ENCODE results near the gene CEP120. TPM values are rescaled to one million over a fixed set of nuclear protein-coding genes. Genes with fewer than 3 reads are reported as not detected.

The CEP120 gene
- total and polyA plus RNA-seq, 10 donors, result 9.2 to 43.3 (median 29.5) TPM

DNA sequence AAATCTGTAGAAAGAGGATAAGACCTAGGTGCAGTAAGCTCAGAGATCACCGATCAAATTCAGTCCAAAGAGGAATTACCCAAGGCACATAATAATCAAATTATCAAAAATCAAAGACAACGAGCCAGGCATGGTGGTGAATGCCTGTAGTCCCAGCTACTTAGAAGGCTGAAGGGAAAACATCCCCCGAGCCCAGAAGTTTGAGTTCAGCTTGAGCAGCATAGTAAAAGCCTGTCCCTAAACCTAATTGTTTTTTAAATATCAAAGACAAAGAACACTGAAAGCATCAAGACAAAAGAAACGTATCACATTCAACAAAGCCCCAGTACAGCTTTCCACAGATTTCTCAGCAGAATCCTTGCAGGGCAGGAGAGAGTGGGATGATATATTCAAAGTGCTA lies 122.9 kb downstream of the CEP120 start:
- H3K4me1 ChIP-seq, result no peaks in the 10 kb centered on the region
- intact Hi-C loops (cut with DNase I; ENCODE audit: low total_unique reads), result no loop called here
- no peak overlapping the region for H3K4me3 ChIP-seq
- H3K9me3 ChIP-seq, result peaks cover 0 to 18% (median 10%) of the 10 kb centered on the region in 8 donors
- 84 to 91% (median 86%) methylated on average over 4 of the region's 4 CpGs for WGBS, 5 donors
- H3K36me3 ChIP-seq, result no peaks in the 10 kb centered on the region
- H3K27ac ChIP-seq, result no peak overlapping the region
- TF ChIP-seq, protein P1, sequence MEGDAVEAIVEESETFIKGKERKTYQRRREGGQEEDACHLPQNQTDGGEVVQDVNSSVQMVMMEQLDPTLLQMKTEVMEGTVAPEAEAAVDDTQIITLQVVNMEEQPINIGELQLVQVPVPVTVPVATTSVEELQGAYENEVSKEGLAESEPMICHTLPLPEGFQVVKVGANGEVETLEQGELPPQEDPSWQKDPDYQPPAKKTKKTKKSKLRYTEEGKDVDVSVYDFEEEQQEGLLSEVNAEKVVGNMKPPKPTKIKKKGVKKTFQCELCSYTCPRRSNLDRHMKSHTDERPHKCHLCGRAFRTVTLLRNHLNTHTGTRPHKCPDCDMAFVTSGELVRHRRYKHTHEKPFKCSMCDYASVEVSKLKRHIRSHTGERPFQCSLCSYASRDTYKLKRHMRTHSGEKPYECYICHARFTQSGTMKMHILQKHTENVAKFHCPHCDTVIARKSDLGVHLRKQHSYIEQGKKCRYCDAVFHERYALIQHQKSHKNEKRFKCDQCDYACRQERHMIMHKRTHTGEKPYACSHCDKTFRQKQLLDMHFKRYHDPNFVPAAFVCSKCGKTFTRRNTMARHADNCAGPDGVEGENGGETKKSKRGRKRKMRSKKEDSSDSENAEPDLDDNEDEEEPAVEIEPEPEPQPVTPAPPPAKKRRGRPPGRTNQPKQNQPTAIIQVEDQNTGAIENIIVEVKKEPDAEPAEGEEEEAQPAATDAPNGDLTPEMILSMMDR (IDR thresholded peaks at IDR 0.05 in 8 of 11, conservative IDR thresholded peaks at IDR 0.05 in 3 of 11), result no peak
- TF ChIP-seq POLR2AphosphoS5 (IDR thresholded peaks at IDR 0.05) (no peak), POLR2A (IDR thresholded peaks at IDR 0.05) (no peak)
- no peak for DNase-seq
- no peaks in the 10 kb centered on the region for H3K27me3 ChIP-seq (replicated peaks in 1 of 7)

DNA sequence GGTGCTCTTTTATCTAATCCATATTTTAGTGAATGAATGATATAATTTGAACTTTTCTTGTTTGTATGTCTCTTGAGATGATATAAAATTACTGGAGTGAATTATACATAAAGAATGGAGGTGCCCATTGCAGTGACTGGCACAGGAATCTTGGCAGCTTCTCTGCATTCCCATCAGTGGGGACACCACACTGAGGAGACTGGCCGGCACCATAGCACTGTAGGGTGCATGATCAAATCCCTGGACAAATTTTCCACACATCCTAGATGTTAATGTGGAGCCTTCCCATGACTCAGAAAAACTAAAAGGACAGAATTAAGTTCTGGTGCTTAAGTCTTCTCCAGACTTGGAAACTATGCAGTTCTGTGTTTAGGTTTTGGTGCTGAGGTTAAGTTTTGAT lies 124.1 kb downstream of the CEP120 start:
- Histone ChIP-seq H3K9me3 (peaks cover 0 to 18% (median 10%) of the 10 kb centered on the region in 8 donors), H3K4me3 (no peak overlapping the region), H3K4me1 (no peaks in the 10 kb centered on the region), H3K36me3 (no peaks in the 10 kb centered on the region), H3K27ac (no peak overlapping the region), H3K27me3 (replicated peaks in 1 of 7) (no peaks in the 10 kb centered on the region)
- intact Hi-C loops (cut with DNase I; ENCODE audit: low total_unique reads), result no loop called here
- DNase-seq, result no peak
- TF ChIP-seq POLR2AphosphoS5 (IDR thresholded peaks at IDR 0.05) (no peak), POLR2A (IDR thresholded peaks at IDR 0.05) (no peak)
- TF ChIP-seq, protein P1 (IDR thresholded peaks at IDR 0.05 in 8 of 11, conservative IDR thresholded peaks at IDR 0.05 in 3 of 11), result no peak
- WGBS, 5 donors, result 64 to 100% (median 96%) methylated on average over 1 of the region's 1 CpG

DNA sequence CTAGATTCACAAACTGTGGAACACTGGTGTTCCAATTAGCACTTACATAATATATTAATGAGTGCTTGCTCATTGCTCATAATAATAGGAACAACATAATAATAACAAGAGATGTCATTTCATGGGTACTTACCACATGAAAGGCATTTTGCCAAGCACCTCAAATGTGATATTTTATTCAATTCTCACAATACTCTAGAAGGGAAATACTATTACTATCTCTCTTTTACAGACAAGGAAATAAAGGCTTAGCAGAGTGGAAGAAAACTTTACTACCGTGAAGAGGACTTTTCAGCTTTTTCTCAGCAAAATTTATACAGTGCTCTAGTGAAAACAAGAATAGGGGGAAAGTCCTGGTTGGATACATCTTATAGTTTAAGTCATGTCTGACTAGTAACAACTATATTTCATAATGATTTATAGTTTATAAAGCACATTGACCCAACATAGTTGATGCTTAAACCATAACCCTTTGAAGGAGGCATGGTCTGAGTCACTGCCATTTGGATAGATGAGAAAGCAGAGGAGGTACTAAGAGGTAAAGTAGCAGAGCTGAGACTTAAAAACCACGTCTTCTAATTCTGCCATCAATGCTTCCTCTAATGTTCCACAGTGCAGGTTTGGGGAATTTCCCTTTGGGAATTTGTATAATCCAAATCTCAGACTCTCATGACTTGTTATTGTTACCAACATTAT lies 124.7 kb downstream of the CEP120 start:
- Histone ChIP-seq H3K27me3 (replicated peaks in 1 of 7) (no peaks in the 10 kb centered on the region), H3K4me3 (no peak overlapping the region), H3K27ac (no peak overlapping the region), H3K4me1 (no peaks in the 10 kb centered on the region), H3K36me3 (no peaks in the 10 kb centered on the region), H3K9me3 (peaks cover 0 to 18% (median 10%) of the 10 kb centered on the region in 8 donors)
- no peak for DNase-seq
- intact Hi-C loops (cut with DNase I; ENCODE audit: low total_unique reads), result no loop called here
- no peak for TF ChIP-seq POLR2AphosphoS5 (IDR thresholded peaks at IDR 0.05)
- TF ChIP-seq, protein P1 (IDR thresholded peaks at IDR 0.05 in 8 of 11, conservative IDR thresholded peaks at IDR 0.05 in 3 of 11), result no peak
- no peak for TF ChIP-seq POLR2A (IDR thresholded peaks at IDR 0.05)
- 61 to 73% (median 71%) methylated on average over 2 of the region's 2 CpGs for WGBS, 5 donors

DNA sequence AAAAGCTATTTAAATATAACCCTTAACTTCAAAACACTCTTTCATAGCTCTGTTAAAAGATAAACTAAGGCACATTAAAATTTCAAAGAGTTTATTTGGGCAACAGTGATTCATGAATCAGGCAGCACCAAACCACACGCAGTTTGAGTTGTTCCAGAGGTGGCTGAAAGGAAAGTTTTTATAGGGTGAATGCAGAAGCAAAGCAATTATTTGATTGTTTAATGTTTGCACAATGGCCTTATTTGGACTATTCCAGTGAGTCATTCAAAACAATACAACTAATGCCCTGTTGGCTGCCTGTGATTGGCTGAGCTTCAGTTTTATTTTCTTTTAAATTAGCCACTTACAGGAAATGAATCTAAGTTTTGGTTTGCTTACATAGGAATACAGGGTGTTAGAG lies 125.3 kb downstream of the CEP120 start:
- Histone ChIP-seq H3K4me1 (no peaks in the 10 kb centered on the region), H3K27ac (no peak overlapping the region)
- TF ChIP-seq, protein P1 (IDR thresholded peaks at IDR 0.05 in 8 of 11, conservative IDR thresholded peaks at IDR 0.05 in 3 of 11), result no peak
- TF ChIP-seq POLR2A (IDR thresholded peaks at IDR 0.05) (no peak), POLR2AphosphoS5 (IDR thresholded peaks at IDR 0.05) (no peak)

More for the DNA sequence above, 125.3 kb downstream of the CEP120 start:
- Histone ChIP-seq H3K4me3 (no peak overlapping the region), H3K27me3 (replicated peaks in 1 of 7) (no peaks in the 10 kb centered on the region), H3K36me3 (no peaks in the 10 kb centered on the region), H3K9me3 (peaks cover 0 to 18% (median 10%) of the 10 kb centered on the region in 8 donors)
- DNase-seq, result no peak
- 84 to 98% (median 95%) methylated on average over 1 of the region's 1 CpG for WGBS, 5 donors
- intact Hi-C loops (cut with DNase I; ENCODE audit: low total_unique reads), result no loop called here
